HuH-7.5 (cell line): Measurements from ENCODE around the gene RB1.
"Not testable (repeated sequence)": the region's sequence is repeated elsewhere in the genome, so short reads cannot be mapped to it uniquely, and the experiment has no call there.

Experiments used
- DNase-seq: peaks from one replicate; pipeline ENCODE4 v3.0.0; 2011; ENCODE audit warnings: low spot score

RB1 gene

DNA sequence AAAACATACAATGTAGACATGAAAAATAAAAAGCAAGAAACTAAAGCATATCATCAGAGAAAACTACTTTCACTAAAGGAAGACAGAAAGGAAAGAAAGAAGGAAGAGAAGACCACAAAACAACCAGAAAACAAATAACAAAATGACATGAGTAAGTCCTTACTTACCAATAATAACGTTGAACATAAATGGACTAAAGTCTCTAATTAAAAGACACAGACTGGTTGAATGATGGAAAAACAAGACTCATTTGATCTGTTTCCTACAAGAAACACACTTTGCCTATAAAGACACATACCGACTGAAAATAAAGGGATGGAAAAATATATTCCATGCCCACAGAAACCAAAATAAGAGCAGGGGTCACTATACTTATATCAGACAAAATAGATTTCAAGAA, 46.0 kb downstream of the RB1 start:
- DNase-seq, result no peak

DNA sequence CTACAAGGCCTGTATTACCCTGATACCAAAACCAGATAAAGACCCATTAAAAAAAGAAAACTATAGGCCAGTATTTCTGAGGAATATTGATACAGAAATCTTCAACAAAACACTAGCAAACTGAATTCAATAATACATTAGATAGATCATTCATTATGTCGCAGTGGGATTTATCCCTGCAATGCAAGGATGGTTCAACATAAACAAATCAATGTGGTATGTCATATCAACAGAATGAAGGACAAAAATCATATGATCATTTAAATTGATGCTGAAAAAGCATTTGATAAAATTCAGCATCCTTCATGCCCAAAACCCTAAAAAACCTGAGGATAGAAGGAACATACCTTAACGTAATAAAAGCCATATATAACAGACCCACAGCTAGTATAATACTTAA, 50.0 kb downstream of the RB1 start:
- no peak for DNase-seq

DNA sequence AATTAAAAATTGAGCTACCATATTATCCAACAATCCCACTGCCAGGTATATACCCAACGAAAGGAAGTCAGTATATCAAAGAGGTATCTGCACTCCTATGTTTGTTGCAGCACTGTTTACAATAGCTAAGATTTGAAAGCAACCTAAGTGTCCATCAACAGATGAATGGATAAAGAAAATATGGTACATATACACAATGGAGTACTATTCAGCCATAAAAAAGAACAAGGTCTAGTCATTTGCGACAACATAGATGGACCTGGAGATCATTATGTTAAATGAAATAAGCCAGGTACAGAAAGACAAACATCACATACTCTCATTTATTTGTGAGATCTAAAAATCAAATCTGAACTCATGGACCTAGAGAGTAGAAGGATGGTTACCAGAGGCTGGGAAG, 52.0 kb downstream of the RB1 start:
- not testable (repeated sequence) for DNase-seq

DNA sequence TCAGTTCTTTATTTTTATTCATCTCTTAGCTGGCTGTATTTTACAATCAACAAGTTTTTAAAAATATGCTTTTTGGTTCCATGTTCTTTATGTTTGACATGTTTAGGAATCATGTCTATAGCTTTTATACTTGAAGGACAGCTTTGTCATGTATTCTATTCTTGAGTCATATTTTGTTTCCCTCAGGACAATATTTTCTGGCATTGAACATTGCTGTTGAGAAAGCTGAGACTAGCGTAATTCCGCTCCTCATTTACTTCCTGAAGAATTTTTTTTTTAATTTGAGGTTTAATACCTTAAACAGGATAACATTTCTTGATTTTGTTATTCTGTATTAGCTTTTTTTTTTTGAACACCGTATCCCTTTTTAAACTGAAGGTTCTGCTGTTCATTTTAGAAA, 53.2 kb downstream of the RB1 start:
- no peak for DNase-seq

DNA sequence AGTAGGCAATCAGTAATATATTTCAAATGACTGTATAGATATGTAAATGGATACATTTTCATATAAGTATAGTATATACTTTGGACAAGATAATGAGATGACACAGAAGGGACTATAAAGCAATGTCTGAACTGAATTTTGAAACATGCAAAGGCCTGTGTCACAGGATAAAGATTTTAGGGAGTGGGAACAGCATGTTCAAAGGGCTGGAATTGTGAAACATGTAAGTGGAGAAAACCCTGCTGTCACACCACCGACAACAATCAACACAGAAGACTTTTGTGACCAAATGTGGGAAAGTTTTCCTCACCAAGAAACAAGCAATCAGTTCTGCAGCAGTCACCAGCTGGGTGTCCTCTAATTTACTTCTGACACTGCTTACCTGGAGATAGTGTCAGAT, 66.4 kb downstream of the RB1 start:
- no peak for DNase-seq

DNA sequence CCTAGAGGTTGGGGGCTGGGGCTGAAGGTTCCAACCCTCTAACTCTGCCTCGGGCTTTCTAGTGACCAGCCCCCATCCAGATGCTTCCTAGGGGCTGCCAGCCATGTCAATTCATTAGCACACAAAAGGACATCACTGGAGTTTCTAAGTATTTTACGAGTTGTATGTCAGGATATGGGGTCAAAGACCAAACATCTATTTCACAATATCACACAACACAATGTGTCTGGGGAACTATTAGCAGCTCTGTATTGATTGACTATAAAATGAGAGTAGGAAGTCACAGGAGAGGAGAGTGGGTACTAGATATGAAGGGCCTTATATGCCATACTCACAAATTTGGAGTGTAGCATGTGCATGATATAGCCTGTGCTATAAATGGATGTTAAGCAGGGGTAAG, 67.3 kb downstream of the RB1 start:
- DNase-seq, result peak; percentile 2

DNA sequence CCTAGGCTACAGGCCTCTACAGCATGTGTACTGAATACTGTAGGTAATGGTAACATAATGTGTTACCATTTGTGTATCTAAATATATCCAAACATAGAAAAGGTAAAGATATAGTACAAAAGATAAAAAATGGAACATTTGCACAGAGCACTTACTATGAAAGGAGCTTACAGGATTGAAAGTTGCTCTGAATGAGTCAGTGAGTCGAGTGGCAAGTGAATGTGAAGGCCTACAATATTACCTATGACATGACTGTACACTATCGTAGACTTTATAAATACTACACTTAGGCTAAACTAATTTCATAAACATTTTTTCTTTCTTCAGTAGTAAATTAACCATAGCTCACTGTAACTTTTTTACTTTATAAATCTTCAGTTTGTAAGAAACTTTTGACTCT, 74.3 kb downstream of the RB1 start:
- DNase-seq, result no peak

DNA sequence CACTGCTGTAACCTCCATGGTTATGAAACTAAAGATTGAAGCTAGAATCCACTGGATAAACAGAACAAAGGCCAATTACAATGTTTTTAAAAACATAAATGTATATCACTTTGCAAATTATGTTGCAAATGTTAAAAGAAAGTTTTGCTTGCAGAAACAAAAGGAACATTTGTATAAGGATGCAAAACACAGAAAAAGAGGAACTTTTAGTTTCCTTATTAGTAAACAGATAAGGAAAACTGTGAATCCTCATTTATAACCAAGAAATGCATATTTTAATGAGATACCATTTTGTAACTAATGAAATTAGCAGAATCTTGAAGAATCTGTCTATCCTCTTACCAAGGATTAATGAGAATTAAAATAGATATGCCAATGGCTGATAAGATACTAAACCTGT, 77.0 kb downstream of the RB1 start:
- no peak for DNase-seq

DNA sequence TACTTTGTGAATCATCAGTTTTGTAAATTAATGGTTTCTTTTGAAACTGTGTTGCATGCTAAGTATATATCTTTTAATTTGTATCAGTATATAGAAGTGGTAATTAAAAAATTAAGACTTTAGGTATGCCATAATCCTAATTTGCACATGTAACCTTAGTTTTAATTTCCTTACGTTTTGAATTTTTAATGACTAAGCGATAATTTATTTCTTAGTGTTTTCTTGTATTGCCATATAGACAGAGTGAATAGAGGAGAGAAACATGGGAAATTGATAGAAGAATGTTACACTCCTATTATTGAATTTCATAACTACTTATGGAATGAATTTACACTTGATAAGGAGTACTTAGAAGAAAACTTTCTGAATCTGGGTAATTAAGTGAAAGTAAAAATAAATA, 79.8 kb downstream of the RB1 start:
- DNase-seq, result no peak

DNA sequence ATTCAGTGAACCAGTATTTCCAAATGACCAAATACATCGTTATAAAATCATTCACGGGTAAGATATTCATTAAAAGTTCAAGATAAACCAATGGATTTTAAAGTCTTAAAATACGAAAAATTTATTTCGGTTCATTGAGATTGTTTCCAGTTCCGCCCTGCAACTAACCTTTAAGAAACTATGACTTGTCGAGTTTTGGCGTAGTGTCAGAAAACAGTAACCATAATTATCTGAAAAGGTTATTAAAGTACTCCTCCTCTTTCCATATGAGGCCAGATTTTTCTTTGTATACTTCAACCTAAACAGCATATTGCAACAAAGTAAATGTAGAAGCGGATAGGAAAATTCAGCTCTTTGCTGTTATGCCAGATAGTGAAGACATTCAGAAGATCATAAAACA, 83.3 kb downstream of the RB1 start:
- DNase-seq, result no peak

DNA sequence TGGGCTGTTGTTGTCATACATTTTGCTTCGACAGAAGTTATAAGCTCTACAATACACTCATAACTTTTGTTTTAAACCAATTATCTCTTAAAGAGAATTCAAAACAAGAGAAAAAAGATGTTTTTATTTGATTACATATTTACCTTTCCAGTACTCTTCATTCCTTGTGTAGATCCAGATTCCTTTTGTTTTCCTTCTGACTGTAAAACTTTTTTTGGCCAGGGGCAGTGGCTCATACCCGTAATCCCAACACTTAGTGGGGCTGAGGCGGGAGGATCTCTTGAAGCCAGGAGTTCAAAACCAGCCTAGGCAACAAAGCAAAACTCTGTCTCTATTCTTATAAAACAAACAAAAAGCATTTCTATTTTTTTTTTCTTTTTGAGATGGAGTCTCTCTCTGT, 87.7 kb downstream of the RB1 start:
- no peak for DNase-seq

DNA sequence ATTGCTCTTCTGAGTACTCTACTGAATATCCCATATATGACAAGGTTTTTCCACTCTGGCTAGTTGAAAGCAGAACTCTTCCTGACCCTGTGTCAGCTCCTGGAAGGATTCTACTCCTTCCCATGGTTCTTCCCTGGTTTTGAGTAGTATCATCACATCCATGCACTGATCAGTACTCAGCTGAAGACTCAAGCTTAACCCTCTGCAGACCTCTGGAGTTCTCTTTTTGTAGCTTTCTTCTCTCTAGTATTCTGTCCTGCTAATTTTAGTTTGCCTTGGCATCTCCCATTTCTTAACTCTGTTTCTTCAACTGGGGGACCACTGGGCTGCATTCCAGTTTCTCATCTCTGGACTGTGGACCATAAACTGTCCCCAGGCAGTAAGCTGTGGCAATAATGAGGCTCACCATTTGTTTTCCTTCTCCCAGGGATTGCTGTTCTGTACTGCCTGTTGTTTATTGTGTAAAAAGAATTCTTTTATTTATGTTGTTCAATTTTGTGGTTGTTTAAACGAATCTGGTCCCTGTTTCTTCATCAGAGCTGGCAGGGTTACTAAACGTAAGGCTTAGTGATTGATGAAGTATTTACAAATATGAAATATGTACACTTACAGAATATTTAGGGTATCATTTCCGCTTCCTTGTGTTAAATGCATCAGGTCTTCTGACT, 89.6 kb downstream of the RB1 start:
- DNase-seq, result no peak

DNA sequence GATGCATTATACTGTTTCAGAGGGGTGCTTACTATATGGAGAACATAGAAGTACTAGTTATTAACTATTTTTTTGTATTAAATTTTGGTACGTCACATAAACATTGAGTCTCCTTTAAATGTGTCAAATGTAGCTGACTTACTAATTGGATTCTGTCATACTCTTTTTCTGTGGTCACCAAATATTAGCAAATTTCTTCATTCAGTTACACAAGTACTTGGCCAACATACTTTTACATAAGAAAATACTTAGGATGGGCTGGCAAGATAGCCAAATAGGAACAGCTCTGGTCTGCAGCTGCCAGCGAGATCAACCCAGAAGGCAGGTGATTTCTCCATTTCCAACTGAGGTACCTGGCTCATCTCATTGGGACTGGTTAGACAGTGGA, 90.1 kb downstream of the RB1 start:
- DNase-seq, result no peak

DNA sequence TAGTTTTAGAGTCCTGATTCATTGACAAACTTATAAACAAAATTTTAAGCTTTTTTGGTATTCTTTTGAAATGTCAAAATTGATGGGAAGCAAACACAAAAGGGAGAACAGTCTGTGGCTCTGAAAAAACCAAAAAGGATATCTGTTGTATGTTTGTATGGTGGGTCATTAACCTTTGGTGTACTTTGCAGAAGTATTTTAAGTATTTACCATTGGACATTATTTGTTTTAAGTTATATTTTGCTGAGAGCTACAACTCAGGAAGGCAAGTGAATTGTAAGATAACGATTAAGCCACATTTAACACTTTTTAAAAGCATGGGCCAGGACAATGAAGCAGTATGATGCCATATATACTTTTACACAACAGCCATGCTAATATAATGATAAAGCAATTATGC, 94.2 kb downstream of the RB1 start:
- DNase-seq, result no peak

DNA sequence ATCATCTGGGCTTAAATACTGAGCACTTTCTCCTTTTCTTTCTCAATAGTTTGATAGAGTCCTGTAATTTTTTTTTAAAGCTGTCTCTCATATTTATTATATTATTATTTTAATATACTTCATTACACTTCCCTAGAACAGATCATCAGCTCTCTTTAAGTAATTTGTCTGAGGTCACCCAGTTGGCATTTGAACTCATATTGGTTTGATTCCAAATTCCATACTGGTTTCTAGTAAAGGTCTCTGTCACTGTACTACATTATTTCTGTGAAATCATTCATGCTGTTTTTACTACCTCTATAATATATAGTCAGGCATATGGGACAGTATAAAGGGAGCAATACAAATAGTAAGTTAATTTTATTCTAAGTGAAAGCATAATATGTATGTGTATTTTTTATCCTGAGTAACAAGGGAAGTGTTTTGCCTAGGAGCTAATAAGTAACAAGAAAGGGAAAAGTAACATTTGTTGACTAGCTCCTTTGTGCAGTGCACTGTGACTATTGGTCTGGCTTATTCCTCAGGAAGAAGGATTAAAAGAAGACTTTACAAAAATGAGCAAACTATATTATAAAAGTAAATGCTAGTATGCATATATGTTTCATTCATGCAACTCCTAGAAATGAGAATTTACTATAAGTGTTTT, 95.0 kb downstream of the RB1 start:
- DNase-seq, result no peak

DNA sequence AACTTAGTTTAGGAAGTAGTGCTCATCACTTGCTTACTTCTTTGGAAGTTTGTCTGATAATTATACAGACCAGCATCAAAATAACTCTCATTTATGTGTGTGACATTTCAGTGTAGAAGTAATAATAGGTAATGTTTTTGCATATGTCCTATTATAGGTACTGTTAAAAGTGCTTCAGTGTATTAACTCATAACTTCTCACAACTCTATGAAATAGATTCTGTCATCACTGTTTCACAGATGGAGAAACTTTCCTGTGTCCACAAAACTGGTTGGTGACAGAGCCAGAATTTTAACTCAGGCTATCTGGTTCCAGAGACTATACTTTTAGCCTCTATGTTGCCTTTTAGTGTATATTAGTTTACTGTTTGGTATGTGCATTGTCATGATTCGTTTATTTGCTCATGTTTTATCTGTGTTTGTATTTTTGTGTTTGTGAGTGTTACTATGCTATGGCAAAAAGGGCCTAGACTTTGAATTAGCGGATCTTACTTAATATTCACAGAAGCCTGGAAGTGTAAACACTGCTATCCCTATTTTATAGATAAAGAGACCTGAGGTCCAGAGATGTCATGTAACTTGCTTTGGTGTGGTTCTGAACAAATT, 96.6 kb downstream of the RB1 start:
- no peak for DNase-seq

DNA sequence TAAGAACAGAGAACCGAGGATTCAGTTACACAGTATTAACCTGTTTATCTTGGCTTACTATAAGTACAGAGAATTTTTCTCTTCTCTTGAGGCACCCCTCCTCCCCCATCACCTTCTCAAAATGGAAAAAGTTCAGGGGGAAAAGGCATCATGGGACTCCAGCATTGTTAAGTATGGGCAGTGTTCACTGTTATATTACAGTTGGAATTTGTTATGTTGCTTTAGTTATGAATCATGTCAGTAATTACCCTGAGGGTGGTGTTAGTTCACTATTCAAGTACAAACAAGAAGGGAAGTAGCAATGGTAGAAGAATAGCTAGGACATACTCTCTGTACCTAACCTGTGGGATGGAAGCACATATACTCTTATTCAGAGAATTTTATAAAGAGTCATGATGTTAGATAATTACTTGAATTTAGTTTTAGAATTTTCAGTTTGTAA, 97.3 kb downstream of the RB1 start:
- no peak for DNase-seq

DNA sequence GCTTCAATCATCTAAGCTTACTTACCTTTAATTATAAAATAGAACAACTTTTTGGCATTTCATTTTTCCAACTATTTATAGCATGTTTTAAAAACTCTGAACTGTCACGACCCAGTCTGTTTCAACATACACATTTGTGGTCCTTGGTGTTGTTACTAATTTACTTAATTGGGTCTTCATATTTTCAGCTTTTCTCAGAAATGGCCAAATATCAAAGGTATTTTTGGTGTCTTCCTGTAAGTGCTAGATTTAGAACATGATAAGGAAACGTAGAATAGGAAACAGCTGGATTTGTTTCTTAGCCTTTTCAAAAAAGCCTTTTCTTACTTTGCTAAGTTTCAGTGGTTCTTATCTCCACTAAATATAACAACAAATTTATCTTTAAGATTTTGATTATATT, 97.9 kb downstream of the RB1 start:
- DNase-seq, result no peak

DNA sequence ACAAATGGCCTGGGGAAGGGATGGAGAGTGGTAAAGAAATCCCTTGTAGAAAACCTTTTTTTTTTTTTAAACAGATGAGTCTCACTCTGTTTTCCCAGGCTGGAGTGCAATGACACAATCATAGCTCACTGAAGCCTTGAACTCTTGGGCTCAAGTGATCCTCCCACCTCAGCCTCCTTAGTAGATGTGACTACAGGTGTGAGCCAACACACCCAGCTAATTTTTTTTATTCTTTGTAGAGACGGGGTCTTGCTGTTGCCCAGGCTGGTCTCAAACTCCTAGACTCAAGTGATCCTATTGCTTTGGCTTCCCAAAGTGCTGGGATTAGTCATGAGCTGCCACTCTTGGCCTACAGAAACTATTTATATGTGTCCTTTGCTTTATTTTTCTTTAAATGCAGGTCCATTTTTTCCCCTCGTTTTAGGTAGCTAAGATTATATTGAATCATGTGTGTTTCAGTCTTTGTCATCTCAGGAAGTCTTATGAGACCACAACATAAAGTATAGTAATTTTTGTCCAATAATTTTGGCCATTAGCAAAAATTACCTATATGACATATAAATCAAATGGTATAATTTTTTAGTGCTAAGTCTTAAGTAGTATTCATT, 98.9 kb downstream of the RB1 start:
- no peak for DNase-seq

DNA sequence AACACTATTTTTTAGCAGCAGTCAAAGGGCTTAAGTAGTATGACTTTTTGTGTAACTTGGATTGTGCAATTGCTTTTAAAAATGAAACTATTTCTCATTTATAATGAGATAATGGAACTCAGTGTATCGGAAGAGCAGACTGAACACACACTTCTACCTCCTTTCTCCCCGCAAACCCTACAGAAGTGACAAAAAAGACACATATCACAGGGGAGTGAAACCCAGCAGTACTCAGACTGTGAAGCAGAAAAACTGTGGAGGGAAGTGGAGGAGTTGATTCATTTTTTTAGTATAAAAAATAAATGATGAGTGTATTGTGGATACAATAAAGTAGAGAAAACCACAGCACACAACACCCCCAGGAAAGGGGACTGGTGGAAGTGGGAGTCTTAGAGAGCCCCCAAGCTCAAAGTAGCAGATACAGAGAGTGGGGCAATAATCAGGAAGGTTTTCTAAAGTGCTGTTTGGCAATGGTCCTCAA, 99.6 kb downstream of the RB1 start:
- DNase-seq, result no peak

DNA sequence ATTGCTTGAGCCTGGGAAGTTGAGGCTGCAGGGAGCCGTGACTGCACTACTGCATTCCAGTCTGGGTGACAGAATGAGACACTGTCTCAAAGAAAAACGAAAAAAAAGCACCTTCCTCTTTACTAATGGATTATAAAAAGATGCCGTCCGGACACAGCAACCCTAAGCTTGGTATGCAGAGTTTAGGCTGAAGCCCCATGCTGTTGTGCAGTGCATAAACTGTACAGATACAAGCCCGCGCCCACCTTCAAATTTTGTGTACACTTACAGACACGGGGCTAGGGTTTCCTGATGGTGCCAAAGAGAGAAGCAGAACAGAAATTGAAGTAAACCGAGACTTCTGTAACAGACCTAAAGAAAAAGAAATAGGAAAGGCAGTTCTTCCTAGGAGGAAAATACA, 100.4 kb downstream of the RB1 start:
- DNase-seq, result no peak

DNA sequence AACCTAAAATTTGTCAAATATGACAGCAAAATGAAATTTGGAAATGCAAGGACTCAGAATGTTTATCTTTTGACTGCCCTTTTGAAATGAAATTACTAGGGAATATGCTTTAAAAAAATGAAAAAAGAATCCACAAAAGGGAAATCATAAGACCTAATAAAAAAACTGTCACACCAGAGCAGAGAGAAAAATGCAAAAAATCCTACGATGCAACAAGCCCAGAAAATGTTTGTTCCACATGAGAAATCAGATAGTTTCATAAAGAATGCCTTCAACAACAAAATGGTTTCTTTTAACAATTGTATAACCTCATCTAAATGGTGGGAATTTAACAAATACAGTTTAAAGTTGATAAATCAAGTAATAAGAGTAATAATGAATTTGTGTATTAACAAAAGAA, 101.4 kb downstream of the RB1 start:
- no peak for DNase-seq

DNA sequence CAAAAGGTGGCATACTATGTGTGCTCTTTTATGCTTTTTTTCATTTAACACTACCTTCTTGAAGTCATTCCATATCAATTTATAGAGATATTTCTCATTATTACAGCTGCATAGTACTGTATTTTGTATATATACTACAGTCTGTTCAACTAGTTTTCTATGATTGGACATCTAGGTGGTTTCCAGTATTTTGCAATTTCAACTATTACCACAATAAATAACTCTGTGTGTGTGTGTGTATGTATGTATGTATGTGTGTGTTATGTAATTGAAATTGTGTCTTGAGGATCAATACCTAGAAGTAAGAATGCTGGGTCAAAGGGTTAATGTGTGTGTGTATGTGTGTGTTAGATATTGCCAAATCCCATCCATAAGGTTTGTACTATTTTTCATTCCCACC, 102.3 kb downstream of the RB1 start:
- DNase-seq, result no peak
